Suppressor macrophage treated with lipopolysaccharide for 1 hour (primary cell): ENCODE measurements around the gene SNAI3.

Experiments
- DNase-seq, 3 donors: peaks; one replicate each; pipeline ENCODE4 v3.0.0-alpha.2; 2020 to 2022

The SNAI3 gene

DNA sequence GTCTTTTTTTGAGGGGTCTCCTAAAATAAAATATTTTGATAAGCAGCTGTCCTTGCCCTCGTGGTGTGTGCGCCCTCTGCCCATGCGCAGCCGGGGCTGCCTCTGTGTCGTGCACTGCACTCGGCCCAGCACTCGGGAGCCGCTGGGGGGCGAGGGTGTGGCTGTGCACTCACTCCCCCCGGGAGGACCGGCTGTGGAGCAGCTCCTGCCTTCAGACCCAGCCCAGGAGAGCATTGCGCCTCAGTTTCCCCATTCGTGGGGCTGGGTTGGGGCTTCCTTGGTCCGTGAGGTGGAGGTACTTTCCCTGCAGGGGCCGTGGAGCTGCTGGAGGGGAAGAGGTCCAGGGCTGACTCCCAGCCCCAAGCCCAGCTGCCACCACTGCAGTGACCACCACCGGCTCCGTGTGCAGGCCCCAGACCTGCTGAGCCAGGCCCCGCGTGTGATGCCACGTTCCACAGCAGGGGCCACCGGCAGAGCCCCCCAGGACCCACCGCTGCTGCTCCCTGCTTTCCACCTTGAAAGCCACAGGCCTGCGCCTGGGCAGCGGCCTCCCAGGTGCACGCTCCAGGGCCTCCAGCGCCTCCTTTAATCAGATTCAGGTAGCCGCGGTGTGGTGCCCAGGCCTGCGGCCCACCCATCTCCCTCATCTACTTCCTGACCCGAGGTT, 54.3 kb downstream of the SNAI3 start:
- no peak for DNase-seq

DNA sequence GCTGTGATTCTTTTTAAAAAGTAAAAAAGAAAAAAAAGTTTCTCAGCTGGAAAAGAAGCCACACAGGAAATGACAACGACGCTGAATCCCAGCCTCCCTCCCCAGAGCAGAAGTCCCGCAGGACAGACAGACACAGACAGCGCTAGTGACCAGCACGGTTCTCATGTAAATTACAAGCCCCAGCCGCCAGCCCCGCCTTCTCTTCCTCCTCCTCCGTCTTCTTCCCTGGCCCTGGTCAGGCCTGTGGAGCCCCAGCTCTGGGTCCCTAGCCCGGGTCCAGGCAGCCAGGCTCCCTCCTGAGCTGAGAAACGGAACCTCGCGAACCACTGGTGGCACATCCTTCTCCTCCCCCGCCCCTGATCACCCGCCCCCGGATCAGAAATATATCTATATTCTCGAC, 54.9 kb downstream of the SNAI3 start:
- peak in 1 of 3 donors; percentile 15 for DNase-seq

DNA sequence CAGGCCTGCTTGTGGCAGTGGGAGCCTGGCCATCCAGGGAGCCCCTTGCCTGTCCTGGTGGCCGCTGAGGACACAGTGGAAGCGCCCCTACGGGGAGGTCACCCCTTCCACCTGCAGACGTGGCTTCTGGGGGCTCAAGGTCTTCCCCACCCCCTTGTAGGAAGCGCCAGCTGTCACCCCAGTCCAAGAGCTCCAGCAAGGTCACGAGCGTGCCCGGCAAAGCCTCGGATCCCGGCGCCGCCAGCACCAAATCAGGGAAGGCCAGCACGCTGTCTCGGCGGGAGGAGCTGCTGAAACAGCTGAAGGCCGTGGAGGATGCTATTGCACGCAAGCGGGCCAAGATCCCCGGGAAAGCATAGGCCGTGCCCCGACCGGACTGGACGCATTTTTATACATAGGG, 55.4 kb downstream of the SNAI3 start:
- DNase-seq, result no peak

DNA sequence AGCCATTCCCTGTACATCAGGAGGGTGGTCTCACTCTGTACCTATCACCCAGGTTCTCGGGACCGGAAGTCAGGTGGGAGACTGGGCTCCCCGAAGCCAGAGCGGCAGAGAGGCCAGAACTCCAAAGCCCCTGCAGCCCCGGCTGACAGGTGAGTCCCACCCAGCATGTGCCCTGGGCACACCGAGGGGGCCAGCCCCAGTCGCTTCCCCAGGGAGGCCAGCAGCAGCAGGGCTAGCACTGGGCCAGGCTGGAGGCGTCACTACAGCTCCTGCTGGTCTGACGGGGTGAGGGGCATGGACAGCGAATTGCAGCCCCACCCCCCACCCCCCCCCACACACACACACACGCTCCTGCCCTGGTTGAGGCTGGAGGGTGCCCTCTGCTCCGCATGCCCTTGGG, 55.9 kb downstream of the SNAI3 start:
- no peak for DNase-seq

DNA sequence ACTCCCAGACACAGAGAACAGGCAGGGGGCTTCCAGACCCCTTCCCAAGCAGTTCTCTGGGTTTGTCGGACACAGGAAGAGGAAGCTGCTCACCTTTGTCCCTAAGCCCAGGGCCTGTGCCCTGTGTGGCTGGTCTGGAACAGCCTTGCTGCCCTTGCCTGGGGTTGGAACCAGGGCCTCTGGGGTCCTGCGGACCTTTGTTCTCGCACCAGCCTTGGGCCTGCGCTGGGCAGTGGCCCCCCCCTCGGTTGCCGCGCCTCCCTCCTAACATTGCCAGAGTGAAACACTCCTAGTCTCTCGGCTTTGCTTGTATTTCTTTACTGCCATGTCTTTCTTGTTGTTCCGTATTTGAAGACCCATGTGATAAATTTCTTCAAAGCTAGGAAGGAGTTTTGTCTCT, 56.5 kb downstream of the SNAI3 start:
- DNase-seq, result no peak

DNA sequence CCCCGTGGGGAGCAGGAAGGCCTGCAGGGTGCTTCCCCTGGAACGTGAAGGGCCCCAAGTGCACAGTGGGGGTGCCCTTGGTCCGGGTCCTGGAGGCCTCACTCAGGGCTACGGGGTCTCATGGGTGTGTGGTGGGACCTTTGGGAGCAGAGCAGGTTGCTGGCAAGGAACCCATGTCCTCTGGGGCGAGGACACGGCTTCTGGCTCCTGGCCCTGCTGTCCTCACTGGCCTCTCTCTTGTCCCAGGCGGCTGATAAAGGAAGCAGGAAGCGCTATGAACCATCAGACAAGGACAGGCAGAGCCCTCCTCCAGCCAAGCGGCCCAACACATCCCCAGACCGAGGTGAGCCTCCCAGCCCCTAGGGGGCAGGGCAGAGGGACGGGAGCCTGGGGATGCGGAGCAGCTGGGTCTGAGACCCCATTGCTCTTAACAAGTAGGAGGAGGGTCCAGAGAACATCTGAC, 57.8 kb downstream of the SNAI3 start:
- peak; percentile 29 to 55 (median 33) for DNase-seq
